H9 (cell line): ENCODE data around the gene ANKRD2. TPM values are rescaled to one million over a fixed set of nuclear protein-coding genes. Genes with fewer than 3 reads are reported as not detected.

Experiments
- DNase-seq: peaks from one replicate; pipeline ENCODE4 v3.0.0-alpha.2; 2017
- H2AFZ ChIP-seq: one replicate; pipeline ENCODE4 v1.6.1; 2013; ENCODE audit warnings: mild to moderate bottlenecking, low read length, control low read depth, moderate library complexity
- H2AK5ac ChIP-seq: 2 replicates; pipeline ENCODE4 v1.6.1; 2013; ENCODE audit warnings: low read length, control low read depth, mixed read lengths; ENCODE audit not compliant: insufficient read length
- H2BK120ac ChIP-seq: one replicate; pipeline ENCODE4 v1.6.1; 2013; ENCODE audit warnings: low read depth, mild to moderate bottlenecking, low read length, control low read depth, inconsistent platforms; ENCODE audit not compliant: poor library complexity, severe bottlenecking
- H2BK12ac ChIP-seq: 2 replicates; pipeline ENCODE4 v1.6.1; 2013; ENCODE audit warnings: low read length, control low read depth, mixed read lengths, low read depth; ENCODE audit not compliant: insufficient read length
- H2BK15ac ChIP-seq: 2 replicates; pipeline ENCODE4 v1.6.1; 2013; ENCODE audit warnings: low read depth, low read length, control low read depth
- H2BK20ac ChIP-seq: one replicate; pipeline ENCODE4 v1.6.1; 2013; ENCODE audit warnings: low read depth, mild to moderate bottlenecking, low read length, control low read depth, inconsistent platforms; ENCODE audit not compliant: poor library complexity, severe bottlenecking
- H2BK5ac ChIP-seq: 2 replicates; pipeline ENCODE4 v1.6.1; 2013; ENCODE audit warnings: low read length, control low read depth, mixed read lengths; ENCODE audit not compliant: insufficient read length
- H3K14ac ChIP-seq: 2 replicates; pipeline ENCODE4 v1.6.1; 2013; ENCODE audit warnings: low read length, control low read depth; ENCODE audit not compliant: insufficient read depth
- H3K18ac ChIP-seq: 2 replicates; pipeline ENCODE4 v1.6.1; 2013; ENCODE audit warnings: low read depth, mild to moderate bottlenecking, mixed read lengths, low read length, control low read depth; ENCODE audit not compliant: insufficient read length
- H3K23ac ChIP-seq: 2 replicates; pipeline ENCODE4 v1.6.1; 2013; ENCODE audit warnings: low read length, control low read depth, mixed read lengths, low read depth; ENCODE audit not compliant: insufficient read length
- H3K23me2 ChIP-seq: 2 replicates; pipeline ENCODE4 v1.6.1; 2013; ENCODE audit warnings: low read depth, mild to moderate bottlenecking, mixed read lengths, low read length, control low read depth; ENCODE audit not compliant: insufficient read length, poor library complexity, severe bottlenecking
- H3K27ac ChIP-seq: 2 replicates; pipeline ENCODE4 v1.5.1; 2013; ENCODE audit warnings: low read length, control low read depth, mixed read lengths, low read depth; ENCODE audit not compliant: insufficient read length
- H3K27me3 ChIP-seq: 2 replicates; pipeline ENCODE4 v1.6.1; 2013; ENCODE audit warnings: low read length, control low read depth, inconsistent platforms; ENCODE audit not compliant: insufficient read depth
- H3K4ac ChIP-seq: 2 replicates; pipeline ENCODE4 v1.6.1; 2013; ENCODE audit warnings: low read depth, mild to moderate bottlenecking, control low read depth, inconsistent platforms, low read length, moderate library complexity
- H3K4me1 ChIP-seq: 2 replicates; pipeline ENCODE4 v1.6.1; 2013; ENCODE audit warnings: low read length, control low read depth, inconsistent platforms; ENCODE audit not compliant: insufficient read depth
- H3K4me2 ChIP-seq: 2 replicates; pipeline ENCODE4 v1.6.1; 2013; ENCODE audit warnings: low read length, control low read depth, mixed read lengths; ENCODE audit not compliant: insufficient read length, insufficient read depth
- H3K56ac ChIP-seq: 2 replicates; pipeline ENCODE4 v1.6.1; 2013; ENCODE audit warnings: low read depth, mild to moderate bottlenecking, mixed read lengths, low read length, control low read depth; ENCODE audit not compliant: insufficient read length
- H3K79me1 ChIP-seq: 2 replicates; pipeline ENCODE4 v1.6.1; 2013; ENCODE audit warnings: low read depth, mild to moderate bottlenecking, moderate library complexity, low read length, control low read depth, inconsistent platforms; ENCODE audit not compliant: insufficient read depth, poor library complexity, severe bottlenecking
- H3K79me2 ChIP-seq: 2 replicates; pipeline ENCODE4 v1.6.1; 2013; ENCODE audit warnings: low read length, control low read depth, inconsistent platforms; ENCODE audit not compliant: insufficient read depth
- H3K9ac ChIP-seq: 2 replicates; pipeline ENCODE4 v1.6.1; 2013; ENCODE audit warnings: low read length, control low read depth, mixed read lengths; ENCODE audit not compliant: insufficient read length; ENCODE audit errors: extremely low read depth
- H3K9me3 ChIP-seq: one replicate; pipeline ENCODE4 v1.6.1; 2013; ENCODE audit warnings: low read depth, low read length, inconsistent platforms; ENCODE audit not compliant: control insufficient read depth
- H3T11ph ChIP-seq: one replicate; pipeline ENCODE4 v1.6.1; 2013; ENCODE audit warnings: mild to moderate bottlenecking, low read length, control low read depth, inconsistent platforms
- H4K20me1 ChIP-seq: one replicate; pipeline ENCODE4 v1.6.1; 2013; ENCODE audit not compliant: control insufficient read depth, insufficient read length, insufficient read depth
- H4K5ac ChIP-seq: 2 replicates; pipeline ENCODE4 v1.6.1; 2013; ENCODE audit warnings: low read depth, mild to moderate bottlenecking, mixed read lengths, low read length, control low read depth; ENCODE audit not compliant: insufficient read length
- H4K8ac ChIP-seq: replicated peaks from 2 replicates; pipeline ENCODE4 v1.6.1; 2013; ENCODE audit warnings: low read length, control low read depth, mixed read lengths, low read depth; ENCODE audit not compliant: insufficient read length
- H4K91ac ChIP-seq: 2 replicates; pipeline ENCODE4 v1.6.1; 2013; ENCODE audit warnings: low read depth, mild to moderate bottlenecking, moderate library complexity, mixed read lengths, low read length, control low read depth; ENCODE audit not compliant: insufficient read length
- H3K27ac Mint-ChIP-seq, 3 experiments: 2 replicates in 2 of 3; 3 replicates in 1 of 3; pipeline ENCODE4 v1.8.0; 2020 to 2021; ENCODE audit warnings: mixed read lengths in 3 of 3, mild to moderate bottlenecking in 1 of 3, moderate library complexity in 1 of 3
- H3K27me3 Mint-ChIP-seq: 2 replicates; pipeline ENCODE4 v1.8.0; 2021; ENCODE audit warnings: low read depth, mild to moderate bottlenecking, moderate library complexity, mixed read lengths
- H3K36me3 Mint-ChIP-seq, 3 experiments: 2 replicates in 2 of 3; 3 replicates in 1 of 3; pipeline ENCODE4 v1.8.0; 2020 to 2021; ENCODE audit warnings: low read depth in 3 of 3, mixed read lengths in 3 of 3; ENCODE audit not compliant: insufficient read depth in 1 of 3
- H3K4me1 Mint-ChIP-seq, 2 experiments: 2 replicates each; pipeline ENCODE4 v1.8.0; 2020; ENCODE audit warnings: mixed read lengths in 2 of 2
- H3K4me3 Mint-ChIP-seq, 2 experiments: 2 replicates in 1 of 2; 3 replicates in 1 of 2; pipeline ENCODE4 v1.8.0; 2020 to 2021; ENCODE audit warnings: mild to moderate bottlenecking in 2 of 2, mixed read lengths in 2 of 2, moderate library complexity in 1 of 2
- H3K9me3 Mint-ChIP-seq, 2 experiments: 2 replicates in 1 of 2; 3 replicates in 1 of 2; pipeline ENCODE4 v1.8.0; 2020; ENCODE audit warnings: mild to moderate bottlenecking in 2 of 2, mixed read lengths in 2 of 2, moderate library complexity in 1 of 2
- CTCF ChIP-seq: fragments of 200-600 bp; sonication (generic); conservative IDR thresholded peaks from 3 replicates; pipeline ENCODE4 v1.8.0; 2021; ENCODE audit warnings: antibody characterized with exemption, mild to moderate bottlenecking
- WGBS: extraction: QIAGEN DNeasy Blood & Tissue Kit; methylation state at CpG from one replicate; pipeline ENCODE4 v1.1.7; 2013; ENCODE audit warnings: missing lambda C conversion rate, low lambda C conversion rate, mixed read lengths; ENCODE audit not compliant: insufficient read length; ENCODE audit errors: extremely low coverage; 5-methylcytosine and 5-hydroxymethylcytosine counted together
- total RNA-seq: library from RNA; stranded (reverse); gene quantifications from 2 replicates; pipeline ENCODE4 v1.2.1, GENCODE V29; 2021

The ANKRD2 gene
- total RNA-seq, 1 experiment from 2014 or later = not detected

- H3K4me3 Mint-ChIP-seq = no peak overlapping the region
- H3K79me2 ChIP-seq = no peaks in the 10 kb centered on the region; the same call in 1 of the 2 replicates
- no peaks in the 10 kb centered on the region for H3K27me3 Mint-ChIP-seq
Measured at GRCh38 chr10:97538839-97539238, 33.7 kb upstream of the ANKRD2 start.

More at GRCh38 chr10:97538839-97539238, 33.7 kb upstream of the ANKRD2 start:
- Histone ChIP-seq H3K79me1 (no peaks in the 10 kb centered on the region), H2BK12ac (no peak overlapping the region), H2AK5ac (no peak overlapping the region), H4K8ac (no peak overlapping the region), H3K4me1 (no peaks in the 10 kb centered on the region; the same call in 1 of the 2 replicates), H3K9me3 (no peaks in the 10 kb centered on the region), H2BK15ac (no peak overlapping the region), H4K5ac (no peak overlapping the region), H3K23ac (no peak overlapping the region), H3T11ph (no peak overlapping the region), H4K91ac (no peak overlapping the region), H2BK120ac (no peak overlapping the region), H4K20me1 (no peaks in the 10 kb centered on the region), H3K14ac (no peak overlapping the region), H3K9ac (no peak overlapping the region), H3K4me2 (no peak overlapping the region), H3K27ac (no peak overlapping the region), H2BK20ac (no peak overlapping the region), H2BK5ac (no peak overlapping the region), H2AFZ (no peak overlapping the region), H3K56ac (no peak overlapping the region), H3K18ac (no peak overlapping the region), H3K23me2 (no peaks in the 10 kb centered on the region), H3K4ac (no peak overlapping the region), H3K27me3 (no peaks in the 10 kb centered on the region)
- peak overlapping the region; percentile 2 to 87 (median 54); a peak in 3 of 7 replicates for H3K27ac Mint-ChIP-seq
- no peak for DNase-seq
- no peak for TF ChIP-seq CTCF
- no CpG with 5 or more reads among the region's 4 CpGs for WGBS
- peaks cover 35 to 50% of the 10 kb centered on the region in 2 experiments for H3K4me1 Mint-ChIP-seq
- no peaks in the 10 kb centered on the region; a peak in 2 of 7 replicates for H3K36me3 Mint-ChIP-seq
- no peaks in the 10 kb centered on the region; a peak in 1 of 5 replicates for H3K9me3 Mint-ChIP-seq
